Right ventricle myocardium inferior (tissue), 1 donor: ENCODE data around the gene PLA2G4D. TPM values are rescaled to one million over a fixed set of nuclear protein-coding genes. Genes with fewer than 3 reads are reported as not detected.

Source experiments
- ATAC-seq: fragments of 200-7000 bp; cut with Tn5 transposase; one replicate; pipeline ENCODE4 v1.9.1; 2020; ENCODE audit warnings: mild to moderate bottlenecking, moderate library complexity
- DNase-seq: peaks from one replicate; pipeline ENCODE4 v3.0.0; 2021; ENCODE audit errors: missing footprints
- intact Hi-C: fragments of 100-400 bp; cut with DNase I; formaldehyde crosslinking; loops from one replicate; pipeline ENCODE4 v1.11.0; 2022
- total RNA-seq: library from RNA; stranded (reverse); fragmentation: NEBNext Ultra II Directional; extraction: Animal tissue kit (Norgen Biotek cat#: 25700); gene quantifications from one replicate; pipeline ENCODE4 v1.2.1, GENCODE V29; 2021
- donor health status: DM: no; HTN: yes; CAD: no; lungs with severe emphysema.

PLA2G4D gene
- total RNA-seq, 1 donor from 2014 or later: not detected

- intact Hi-C loops: no loop called here
- ATAC-seq: no peak
Measured at GRCh38 chr15:42080919-42081830, 13.2 kb downstream of the PLA2G4D start.

GRCh38 chr15:42080186-42080918 lies 14.0 kb downstream of the PLA2G4D start:
- no peak for ATAC-seq
- intact Hi-C loops: no loop called here
- DNase-seq: no peak

More at GRCh38 chr15:42080919-42081830, 13.2 kb downstream of the PLA2G4D start:
- no peak for DNase-seq

GRCh38 chr15:42079401-42079908 lies 14.9 kb downstream of the PLA2G4D start:
- intact Hi-C loops: no loop called here
- ATAC-seq (no peak), DNase-seq (no peak)

GRCh38 chr15:42078903-42079302 lies 15.5 kb downstream of the PLA2G4D start:
- DNase-seq (no peak), ATAC-seq (no peak)
- intact Hi-C loops: no loop called here

GRCh38 chr15:42077689-42078088 lies 16.7 kb downstream of the PLA2G4D start:
- ATAC-seq (no peak), DNase-seq (no peak)
- intact Hi-C loops: no loop called here

GRCh38 chr15:42073418-42073817 lies 20.9 kb downstream of the PLA2G4D start:
- intact Hi-C loops: no loop called here
- DNase-seq: no peak

GRCh38 chr15:42072141-42072685 lies 22.1 kb downstream of the PLA2G4D start:
- intact Hi-C loops: no loop called here
- no peak for ATAC-seq
- no peak for DNase-seq

More at GRCh38 chr15:42073418-42073817, 20.9 kb downstream of the PLA2G4D start:
- ATAC-seq: no peak

- ATAC-seq (no peak), DNase-seq (no peak)
- intact Hi-C loops: no loop called here
Measured at GRCh38 chr15:42071717-42072116, 22.6 kb downstream of the PLA2G4D start.

- ATAC-seq (no peak), DNase-seq (no peak)
- intact Hi-C loops: no loop called here
Measured at GRCh38 chr15:42070976-42071350, 23.4 kb downstream of the PLA2G4D start.

- DNase-seq: no peak
- ATAC-seq: no peak
- intact Hi-C loops: no loop called here
Measured at GRCh38 chr15:42070279-42070975, 23.9 kb downstream of the PLA2G4D start.

GRCh38 chr15:42069496-42070278 lies 24.7 kb downstream of the PLA2G4D start:
- intact Hi-C loops: no loop called here
- ATAC-seq (no peak), DNase-seq (no peak)

GRCh38 chr15:42069025-42069424 lies 25.3 kb downstream of the PLA2G4D start:
- DNase-seq (no peak), ATAC-seq (no peak)
- intact Hi-C loops: no loop called here

GRCh38 chr15:42068601-42069000 lies 25.8 kb downstream of the PLA2G4D start:
- DNase-seq (no peak), ATAC-seq (no peak)
- intact Hi-C loops: no loop called here

- no peak for DNase-seq
- intact Hi-C loops: loop anchor here (2.0 kb wide), 1 partner anchor 70 kb away; no protein-coding TSS in a partner anchor
- no peak for ATAC-seq
Measured at GRCh38 chr15:42066764-42067415, 27.5 kb downstream of the PLA2G4D start.

- DNase-seq (no peak), ATAC-seq (no peak)
- intact Hi-C loops: no loop called here
Measured at GRCh38 chr15:42065468-42065867, 28.9 kb downstream of the PLA2G4D start.

GRCh38 chr15:42065033-42065432 lies 29.3 kb downstream of the PLA2G4D start:
- intact Hi-C loops: no loop called here
- DNase-seq (no peak), ATAC-seq (no peak)

GRCh38 chr15:42064271-42064670 lies 30.1 kb downstream of the PLA2G4D start:
- no peak for DNase-seq
- intact Hi-C loops: no loop called here
- ATAC-seq: no peak
